HepG2 (cell line): Measurements from ENCODE around the gene DNMT3L. TPM values are rescaled to one million over a fixed set of nuclear protein-coding genes. Genes with fewer than 3 reads are reported as not detected.
A peak's percentile ranks its signal among the peaks of the same experiment; 100 is the strongest.

Experiments
- CC2D1A ChIP-seq: sonication (generic); formaldehyde crosslinking; IDR thresholded peaks from 2 replicates; pipeline ENCODE4 v1.8.1; 2023; ENCODE audit warnings: mild to moderate bottlenecking, missing genetic modification reagents
- JUND ChIP-seq: sonication (generic); formaldehyde crosslinking; IDR thresholded peaks from 2 replicates; pipeline ENCODE4 v1.8.0; 2022; ENCODE audit warnings: mild to moderate bottlenecking, missing genetic modification reagents
- REPIN1 ChIP-seq: sonication (generic); formaldehyde crosslinking; IDR thresholded peaks from 2 replicates; pipeline ENCODE4 v1.8.0; 2022; ENCODE audit warnings: missing genetic modification reagents, low read depth, mild to moderate bottlenecking, borderline replicate concordance
- SOX6 ChIP-seq, 2 experiments: fragments of 450-650 bp in 1 of 2; sonication (generic) in 1 of 2; formaldehyde crosslinking in 1 of 2; IDR thresholded peaks; 2 replicates each; pipeline versions ENCODE4 v1.4.0 to v1.6.1; 2017 to 2020; ENCODE audit warnings: antibody characterized with exemption in 1 of 2, mild to moderate bottlenecking in 1 of 2, missing genetic modification reagents in 1 of 2
- TOE1 ChIP-seq: sonication (generic); formaldehyde crosslinking; IDR thresholded peaks from 2 replicates; pipeline ENCODE4 v1.4.0; 2020; ENCODE audit warnings: mild to moderate bottlenecking, missing genetic modification reagents
- ZBTB7B ChIP-seq: sonication (generic); formaldehyde crosslinking; IDR thresholded peaks from 2 replicates; pipeline ENCODE4 v1.4.0; 2020; ENCODE audit warnings: missing genetic modification reagents
- ZMYM3 ChIP-seq: sonication (generic); formaldehyde crosslinking; IDR thresholded peaks from 2 replicates; pipeline ENCODE4 v1.5.1; 2020; ENCODE audit warnings: mild to moderate bottlenecking, missing genetic modification reagents
- ZNF10 ChIP-seq: sonication (generic); formaldehyde crosslinking; IDR thresholded peaks from 2 replicates; pipeline ENCODE4 v1.4.0; 2020; ENCODE audit warnings: mild to moderate bottlenecking, low read depth, missing genetic modification reagents, borderline replicate concordance
- ZNF232 ChIP-seq: sonication (generic); formaldehyde crosslinking; IDR thresholded peaks from 2 replicates; pipeline ENCODE4 v1.4.0; 2020; ENCODE audit warnings: missing genetic modification reagents, borderline replicate concordance
- ZNF296 ChIP-seq: sonication (generic); formaldehyde crosslinking; conservative IDR thresholded peaks from 2 replicates; pipeline ENCODE4 v1.5.0; 2020; ENCODE audit warnings: mild to moderate bottlenecking, missing genetic modification reagents
- ZNF747 ChIP-seq: sonication (generic); formaldehyde crosslinking; IDR thresholded peaks from 2 replicates; pipeline ENCODE4 v1.8.1; 2023; ENCODE audit warnings: missing genetic modification reagents, mild to moderate bottlenecking, borderline replicate concordance
- polyA plus RNA-seq, 8 experiments: library from polyadenylated mRNA; depleted of rRNA in 3 of 8; stranded (reverse) in 7 of 8; unstranded in 1 of 8; fragments of >200 nt; fragmentation: Illumina TruSeq in 4 of 8; extraction: Trizol in 4 of 8; gene quantifications; 2 replicates each; pipeline versions ENCODE4 v1.2.1 to v1.2.3, GENCODE V29; 2011 to 2016; ENCODE audit warnings: low read depth in 4 of 8, missing spikeins in 1 of 8, mixed read lengths in 1 of 8; ENCODE audit not compliant: insufficient read depth in 1 of 8
- total RNA-seq, 5 experiments: library from RNA; depleted of rRNA; stranded (reverse); fragments of >200 nt; fragmentation: Illumina TruSeq; extraction: Trizol; gene quantifications; 2 replicates each; pipeline ENCODE4 v1.2.3, GENCODE V29; 2016; ENCODE audit warnings: low read depth in 1 of 5
- TF ChIP-seq, protein P1 (sequence below): sonication (generic); formaldehyde crosslinking; IDR thresholded peaks from 2 replicates; pipeline ENCODE4 v1.4.0; 2020; ENCODE audit warnings: missing genetic modification reagents
- TF ChIP-seq, protein P2 (sequence below): sonication (generic); formaldehyde crosslinking; IDR thresholded peaks from 2 replicates; pipeline ENCODE4 v1.5.1; 2020; ENCODE audit warnings: mild to moderate bottlenecking, missing genetic modification reagents
- TF ChIP-seq, protein P3 (sequence below): sonication (generic); formaldehyde crosslinking; IDR thresholded peaks from 2 replicates; pipeline ENCODE4 v1.5.1; 2020; ENCODE audit warnings: missing genetic modification reagents, mild to moderate bottlenecking, borderline replicate concordance
- TF ChIP-seq, protein P4 (sequence below): sonication (generic); formaldehyde crosslinking; IDR thresholded peaks from 2 replicates; pipeline ENCODE4 v1.4.0; 2020; ENCODE audit warnings: missing genetic modification reagents
- TF ChIP-seq, protein P5 (sequence below): sonication (generic); formaldehyde crosslinking; IDR thresholded peaks from 2 replicates; pipeline ENCODE4 v1.4.0; 2020; ENCODE audit warnings: missing genetic modification reagents

DNMT3L gene
- total and polyA plus RNA-seq, 2 of the 13 experiments (the other 11 are each of a cell fraction or from before 2014, with no cell fraction given), result 0.75 to 1.7 TPM

DNA sequence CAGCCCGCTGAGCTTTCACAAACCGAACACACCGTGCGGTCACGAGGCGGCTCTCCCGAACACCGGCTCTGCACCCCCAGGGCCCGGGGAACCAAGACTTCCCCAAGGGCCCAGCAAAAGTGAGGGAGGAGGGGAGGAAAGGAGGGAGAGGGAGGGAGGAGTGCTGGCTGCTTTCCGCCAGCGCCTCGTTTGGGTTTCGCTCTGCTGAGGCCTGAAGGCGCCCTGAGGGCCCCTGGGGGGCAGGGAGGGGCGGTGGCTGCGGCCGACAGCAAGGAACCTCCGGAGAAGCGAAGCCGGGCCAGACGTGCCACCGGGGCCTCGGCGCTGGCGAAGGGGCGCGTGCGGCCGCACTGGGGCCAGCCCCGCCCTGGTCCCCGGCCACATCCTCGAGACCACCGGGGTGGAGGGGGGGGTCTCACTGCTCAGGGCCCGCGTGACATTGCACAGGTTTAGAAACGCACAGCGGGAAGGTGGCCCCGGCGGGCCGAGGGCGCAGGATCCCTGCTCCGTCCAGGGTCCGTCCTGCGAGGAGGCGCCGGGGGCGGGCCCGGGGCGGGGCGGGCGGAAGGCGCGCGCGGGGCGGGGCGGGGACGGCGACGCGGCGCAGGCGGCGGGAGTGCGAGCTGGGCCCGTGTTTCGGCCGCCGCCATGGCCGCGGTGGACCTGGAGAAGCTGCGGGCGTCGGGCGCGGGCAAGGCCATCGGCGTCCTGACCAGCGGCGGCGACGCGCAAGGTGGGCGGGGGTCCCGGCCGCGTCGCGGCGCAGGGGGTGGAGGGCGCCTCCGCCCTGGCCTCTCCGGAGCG, 38.0 kb upstream of the DNMT3L start, which contains the start of gene PFKL (continued):
- TF ChIP-seq ZNF10 (CRISPR knock-in tag) (no peak), ZMYM3 (CRISPR knock-in tag) (0 out of 2 replicates have a peak, but pooled peaks have one; percentile 21), ZNF747 (CRISPR knock-in tag) (0 out of 2 replicates have a peak, but pooled peaks have one; percentile 40), ZNF232 (peak; percentile 34; the same call in 1 of the 2 replicates), TOE1 (CRISPR knock-in tag) (no peak), SOX6 (IDR thresholded peaks at IDR 0.05) (no peak), SOX6 (CRISPR knock-in tag; IDR thresholded peaks at IDR 0.05) (0 out of 2 replicates have a peak, but pooled peaks have one; percentile 18), ZNF296 (CRISPR knock-in tag) (no peak), ZBTB7B (CRISPR knock-in tag) (peak; percentile 61; the same call in 1 of the 2 replicates), CC2D1A (CRISPR knock-in tag) (0 out of 2 replicates have a peak, but pooled peaks have one; percentile 25), REPIN1 (CRISPR knock-in tag) (peak; percentile 64; the same call in 1 of the 2 replicates), JUND (CRISPR knock-in tag) (0 out of 2 replicates have a peak, but pooled peaks have one; percentile 9)
- TF ChIP-seq, protein P1, sequence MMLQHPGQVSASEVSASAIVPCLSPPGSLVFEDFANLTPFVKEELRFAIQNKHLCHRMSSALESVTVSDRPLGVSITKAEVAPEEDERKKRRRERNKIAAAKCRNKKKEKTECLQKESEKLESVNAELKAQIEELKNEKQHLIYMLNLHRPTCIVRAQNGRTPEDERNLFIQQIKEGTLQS (CRISPR knock-in tag), result no peak
- TF ChIP-seq, protein P2, sequence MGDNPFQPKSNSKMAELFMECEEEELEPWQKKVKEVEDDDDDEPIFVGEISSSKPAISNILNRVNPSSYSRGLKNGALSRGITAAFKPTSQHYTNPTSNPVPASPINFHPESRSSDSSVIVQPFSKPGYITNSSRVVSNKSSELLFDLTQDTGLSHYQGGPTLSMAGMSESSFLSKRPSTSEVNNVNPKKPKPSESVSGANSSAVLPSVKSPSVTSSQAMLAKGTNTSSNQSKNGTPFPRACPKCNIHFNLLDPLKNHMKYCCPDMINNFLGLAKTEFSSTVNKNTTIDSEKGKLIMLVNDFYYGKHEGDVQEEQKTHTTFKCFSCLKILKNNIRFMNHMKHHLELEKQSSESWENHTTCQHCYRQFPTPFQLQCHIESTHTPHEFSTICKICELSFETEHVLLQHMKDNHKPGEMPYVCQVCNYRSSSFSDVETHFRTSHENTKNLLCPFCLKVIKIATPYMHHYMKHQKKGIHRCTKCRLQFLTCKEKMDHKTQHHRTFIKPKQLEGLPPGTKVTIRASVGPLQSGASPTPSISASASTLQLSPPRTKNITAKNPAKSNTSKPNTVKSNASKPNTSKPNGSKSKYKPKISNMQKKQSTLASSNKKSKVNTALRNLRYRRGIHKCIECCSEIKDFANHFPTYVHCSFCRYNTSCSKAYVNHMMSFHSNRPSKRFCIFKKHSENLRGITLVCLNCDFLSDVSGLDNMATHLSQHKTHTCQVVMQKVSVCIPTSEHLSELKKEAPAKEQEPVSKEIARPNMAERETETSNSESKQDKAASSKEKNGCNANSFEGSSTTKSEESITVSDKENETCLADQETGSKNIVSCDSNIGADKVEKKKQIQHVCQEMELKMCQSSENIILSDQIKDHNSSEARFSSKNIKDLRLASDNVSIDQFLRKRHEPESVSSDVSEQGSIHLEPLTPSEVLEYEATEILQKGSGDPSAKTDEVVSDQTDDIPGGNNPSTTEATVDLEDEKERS, result no peak
- TF ChIP-seq, protein P3, sequence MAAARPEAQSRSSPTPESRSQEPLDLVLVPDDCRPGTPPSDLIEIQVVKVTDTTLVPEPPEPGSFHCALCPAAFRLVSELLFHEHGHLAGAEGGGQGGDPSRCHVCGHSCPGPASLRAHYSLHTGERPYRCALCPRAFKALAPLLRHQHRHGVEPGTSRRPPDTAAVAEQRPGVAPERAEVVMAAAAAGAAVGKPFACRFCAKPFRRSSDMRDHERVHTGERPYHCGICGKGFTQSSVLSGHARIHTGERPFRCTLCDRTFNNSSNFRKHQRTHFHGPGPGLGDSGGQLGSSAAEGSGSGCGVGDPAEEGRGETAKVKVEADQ (CRISPR knock-in tag), result no peak; the same call in 1 of the 2 replicates
- TF ChIP-seq, protein P4, sequence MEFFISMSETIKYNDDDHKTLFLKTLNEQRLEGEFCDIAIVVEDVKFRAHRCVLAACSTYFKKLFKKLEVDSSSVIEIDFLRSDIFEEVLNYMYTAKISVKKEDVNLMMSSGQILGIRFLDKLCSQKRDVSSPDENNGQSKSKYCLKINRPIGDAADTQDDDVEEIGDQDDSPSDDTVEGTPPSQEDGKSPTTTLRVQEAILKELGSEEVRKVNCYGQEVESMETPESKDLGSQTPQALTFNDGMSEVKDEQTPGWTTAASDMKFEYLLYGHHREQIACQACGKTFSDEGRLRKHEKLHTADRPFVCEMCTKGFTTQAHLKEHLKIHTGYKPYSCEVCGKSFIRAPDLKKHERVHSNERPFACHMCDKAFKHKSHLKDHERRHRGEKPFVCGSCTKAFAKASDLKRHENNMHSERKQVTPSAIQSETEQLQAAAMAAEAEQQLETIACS (CRISPR knock-in tag), result peak; percentile 19; the same call in 1 of the 2 replicates
- TF ChIP-seq, protein P5, sequence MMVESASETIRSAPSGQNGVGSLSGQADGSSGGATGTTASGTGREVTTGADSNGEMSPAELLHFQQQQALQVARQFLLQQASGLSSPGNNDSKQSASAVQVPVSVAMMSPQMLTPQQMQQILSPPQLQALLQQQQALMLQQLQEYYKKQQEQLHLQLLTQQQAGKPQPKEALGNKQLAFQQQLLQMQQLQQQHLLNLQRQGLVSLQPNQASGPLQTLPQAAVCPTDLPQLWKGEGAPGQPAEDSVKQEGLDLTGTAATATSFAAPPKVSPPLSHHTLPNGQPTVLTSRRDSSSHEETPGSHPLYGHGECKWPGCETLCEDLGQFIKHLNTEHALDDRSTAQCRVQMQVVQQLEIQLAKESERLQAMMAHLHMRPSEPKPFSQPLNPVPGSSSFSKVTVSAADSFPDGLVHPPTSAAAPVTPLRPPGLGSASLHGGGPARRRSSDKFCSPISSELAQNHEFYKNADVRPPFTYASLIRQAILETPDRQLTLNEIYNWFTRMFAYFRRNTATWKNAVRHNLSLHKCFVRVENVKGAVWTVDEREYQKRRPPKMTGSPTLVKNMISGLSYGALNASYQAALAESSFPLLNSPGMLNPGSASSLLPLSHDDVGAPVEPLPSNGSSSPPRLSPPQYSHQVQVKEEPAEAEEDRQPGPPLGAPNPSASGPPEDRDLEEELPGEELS, result peak; percentile 15; the same call in 1 of the 2 replicates
